Measurements from ENCODE around the gene ADTRP. TPM values are rescaled to one million over a fixed set of nuclear protein-coding genes. Genes with fewer than 3 reads are reported as not detected.

Gene ADTRP
- total RNA-seq, 1 donor from 2014 or later = not detected

GRCh38 chr6:11710311-11710761, 68.3 kb downstream of the ADTRP start:
- peak; percentile 83 for DNase-seq (ENCODE audit: extremely low spot score, unreplicated experiment)
- no peaks in the 10 kb centered on the region for H3K9me3 Mint-ChIP-seq (ENCODE audit: unreplicated experiment)
- peaks cover 28% of the 10 kb centered on the region for H3K4me1 Mint-ChIP-seq (ENCODE audit: unreplicated experiment)
- H3K4me3 Mint-ChIP-seq (ENCODE audit: unreplicated experiment) = no peak overlapping the region
- H3K27me3 Mint-ChIP-seq (ENCODE audit: unreplicated experiment) = no peaks in the 10 kb centered on the region
- TF ChIP-seq CTCF (IDR thresholded peaks at IDR 0.05) = peak; percentile 22
- peak overlapping the region; percentile 89 for H3K27ac Mint-ChIP-seq (ENCODE audit: unreplicated experiment)
- H3K36me3 Mint-ChIP-seq (ENCODE audit: unreplicated experiment) = no peaks in the 10 kb centered on the region

- TF ChIP-seq CTCF (IDR thresholded peaks at IDR 0.05) = no peak
- Mint-ChIP-seq H3K27ac (ENCODE audit: unreplicated experiment) (no peak overlapping the region), H3K36me3 (ENCODE audit: unreplicated experiment) (no peaks in the 10 kb centered on the region), H3K9me3 (ENCODE audit: unreplicated experiment) (no peaks in the 10 kb centered on the region), H3K4me1 (ENCODE audit: unreplicated experiment) (peaks cover 12% of the 10 kb centered on the region), H3K4me3 (ENCODE audit: unreplicated experiment) (no peak overlapping the region), H3K27me3 (ENCODE audit: unreplicated experiment) (no peaks in the 10 kb centered on the region)
- DNase-seq (ENCODE audit: extremely low spot score, unreplicated experiment) = no peak
These were observed 72.4 kb downstream of the ADTRP start for GRCh38 chr6:11706171-11706570.

DNA sequence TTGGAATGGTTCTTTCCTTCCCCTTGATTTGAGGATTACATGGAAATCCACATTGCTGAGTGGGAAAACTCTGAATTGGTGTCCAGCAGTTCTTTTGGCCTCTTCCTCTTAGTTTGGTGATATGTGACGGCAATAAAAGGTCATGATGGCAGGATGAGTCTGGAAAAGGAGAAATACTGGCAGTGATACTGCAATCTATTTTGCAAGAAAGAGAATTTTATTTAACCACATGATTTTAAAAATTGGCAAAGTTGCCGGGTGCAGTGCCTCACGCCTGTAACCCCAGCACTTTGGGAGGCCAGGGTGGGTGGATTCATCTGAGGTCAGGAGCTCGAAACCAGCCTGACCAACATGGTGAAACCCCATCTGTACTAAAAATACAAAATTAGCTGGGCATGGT, 73.1 kb downstream of the ADTRP start:
- no peaks in the 10 kb centered on the region for H3K36me3 Mint-ChIP-seq (ENCODE audit: unreplicated experiment)
- no peak for DNase-seq (ENCODE audit: extremely low spot score, unreplicated experiment)
- TF ChIP-seq CTCF (IDR thresholded peaks at IDR 0.05) = no peak
- H3K27ac Mint-ChIP-seq (ENCODE audit: unreplicated experiment) = no peak overlapping the region
- peaks cover 6% of the 10 kb centered on the region for H3K4me1 Mint-ChIP-seq (ENCODE audit: unreplicated experiment)
- H3K4me3 Mint-ChIP-seq (ENCODE audit: unreplicated experiment) = no peak overlapping the region
- no peaks in the 10 kb centered on the region for H3K27me3 Mint-ChIP-seq (ENCODE audit: unreplicated experiment)
- H3K9me3 Mint-ChIP-seq (ENCODE audit: unreplicated experiment) = no peaks in the 10 kb centered on the region

DNA sequence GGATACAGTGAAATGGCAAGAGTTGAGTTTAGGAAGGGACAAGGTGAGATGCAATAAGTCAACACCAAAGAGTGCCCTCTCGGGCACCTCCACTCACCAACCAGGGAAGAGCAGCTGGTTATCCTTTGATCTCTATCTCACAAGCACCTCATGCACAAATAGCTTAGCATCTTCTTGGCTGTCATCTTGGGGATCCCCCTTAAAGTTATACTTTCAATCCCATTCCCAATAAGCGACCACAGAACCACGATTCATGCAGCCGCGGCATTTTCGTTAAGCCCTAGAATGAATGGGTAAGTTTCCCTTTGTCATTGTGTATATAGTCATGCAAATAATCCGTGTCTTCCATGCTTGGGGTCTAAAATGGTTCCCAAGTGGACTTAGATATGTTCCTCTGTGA, 73.5 kb downstream of the ADTRP start:
- no peaks in the 10 kb centered on the region for H3K36me3 Mint-ChIP-seq (ENCODE audit: unreplicated experiment)
- DNase-seq (ENCODE audit: extremely low spot score, unreplicated experiment) = no peak
- no peak overlapping the region for H3K4me3 Mint-ChIP-seq (ENCODE audit: unreplicated experiment)
- H3K9me3 Mint-ChIP-seq (ENCODE audit: unreplicated experiment) = no peaks in the 10 kb centered on the region
- peaks cover 2% of the 10 kb centered on the region for H3K4me1 Mint-ChIP-seq (ENCODE audit: unreplicated experiment)
- H3K27me3 Mint-ChIP-seq (ENCODE audit: unreplicated experiment) = no peaks in the 10 kb centered on the region
- no peak for TF ChIP-seq CTCF (IDR thresholded peaks at IDR 0.05)
- H3K27ac Mint-ChIP-seq (ENCODE audit: unreplicated experiment) = no peak overlapping the region

DNA sequence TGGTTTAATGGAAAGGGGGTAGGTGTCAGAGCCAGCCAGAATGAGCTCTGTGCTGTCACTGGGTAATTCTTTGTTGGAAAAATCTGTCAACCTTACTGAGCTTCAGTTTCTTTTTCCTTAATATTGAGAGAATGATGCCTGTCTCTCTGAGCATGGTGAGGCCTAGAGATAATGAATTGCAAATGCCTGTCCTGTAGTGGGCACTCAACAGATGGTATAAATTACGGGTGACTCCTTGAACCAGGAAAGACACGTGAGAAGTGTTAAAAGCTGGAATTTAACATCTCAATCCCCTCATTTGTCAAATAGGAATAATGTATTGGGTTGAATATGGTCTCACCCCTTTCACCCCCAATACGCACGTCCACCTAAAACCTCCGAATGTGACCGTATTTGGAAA, 74.9 kb downstream of the ADTRP start:
- Mint-ChIP-seq H3K4me1 (ENCODE audit: unreplicated experiment) (peaks cover 3% of the 10 kb centered on the region), H3K27me3 (ENCODE audit: unreplicated experiment) (no peaks in the 10 kb centered on the region), H3K9me3 (ENCODE audit: unreplicated experiment) (no peaks in the 10 kb centered on the region), H3K36me3 (ENCODE audit: unreplicated experiment) (no peaks in the 10 kb centered on the region), H3K27ac (ENCODE audit: unreplicated experiment) (no peak overlapping the region), H3K4me3 (ENCODE audit: unreplicated experiment) (no peak overlapping the region)
- no peak for TF ChIP-seq CTCF (IDR thresholded peaks at IDR 0.05)
- no peak for DNase-seq (ENCODE audit: extremely low spot score, unreplicated experiment)
